ENCODE data around the gene SYT1. TPM values are rescaled to one million over a fixed set of nuclear protein-coding genes. Genes with fewer than 3 reads are reported as not detected.

SYT1 gene
- total and polyA plus RNA-seq, 2 donors (not counting 1 experiment from before 2014, with no cell fraction given) = 0.90 to 2.1 TPM

DNA sequence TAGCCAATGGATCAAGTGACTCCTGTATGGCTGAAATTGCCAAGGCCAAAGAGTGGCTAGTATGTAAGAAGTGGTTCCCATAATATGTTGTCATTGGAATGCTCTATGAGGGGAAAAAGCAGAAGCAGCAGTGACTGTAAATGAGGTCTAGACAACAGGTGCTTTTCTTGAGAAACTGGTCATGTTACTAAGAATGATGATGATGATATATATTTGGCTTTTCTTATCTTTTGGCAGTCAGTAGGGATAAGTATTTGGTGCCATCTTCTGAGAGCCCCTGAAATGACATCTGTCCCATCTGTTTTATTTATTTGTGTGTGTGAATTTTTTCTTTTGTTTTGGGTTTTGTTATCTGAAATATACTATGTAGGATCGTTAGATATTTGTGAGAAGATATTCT lies 141.7 kb downstream of the SYT1 start:
- peak; percentile 26 to 54 for DNase-seq (ENCODE audit: low read depth in 2 of 2)
- no peak overlapping the region for H3K9ac ChIP-seq (ENCODE audit: insufficient read depth, low read length)
- no peaks in the 10 kb centered on the region for H3K79me2 ChIP-seq (ENCODE audit: control insufficient read depth, insufficient read depth, low read length)
- H3K27ac ChIP-seq (ENCODE audit: insufficient read depth, low read length) = no peak overlapping the region
- no peaks in the 10 kb centered on the region for H3K4me1 ChIP-seq (ENCODE audit: control insufficient read depth, extremely low read depth, insufficient read depth, low read length)
- H2AFZ ChIP-seq (ENCODE audit: low read length) = no peak overlapping the region
- H4K20me1 ChIP-seq (ENCODE audit: control insufficient read depth, extremely low read depth, insufficient read depth, low read length) = no peaks in the 10 kb centered on the region
- TF ChIP-seq EZH2 (IDR thresholded peaks at IDR 0.05; ENCODE audit: low read length, missing control alignments) (no peak), CTCF (conservative IDR thresholded peaks at IDR 0.05 in 1 of 2, IDR thresholded peaks at IDR 0.05 in 1 of 2; ENCODE audit: low read depth in 1 of 2, low read length in 2 of 2) (peak in 1 of 2 donors; percentile 20)
- no peaks in the 10 kb centered on the region for H3K27me3 ChIP-seq (ENCODE audit: control insufficient read depth, insufficient read depth, low read length)
- H3K4me3 ChIP-seq (replicated peaks in 1 of 4; ENCODE audit: control extremely low read depth in 1 of 4, insufficient read depth in 1 of 4, low read depth in 3 of 4, low read length in 4 of 4) = no peak overlapping the region
- no peaks in the 10 kb centered on the region for H3K36me3 ChIP-seq (ENCODE audit: control insufficient read depth, insufficient read depth, low read length)
- H3K4me2 ChIP-seq (ENCODE audit: extremely low read depth, insufficient read depth, low read length) = no peak overlapping the region
- no peaks in the 10 kb centered on the region for H3K9me3 ChIP-seq (ENCODE audit: control insufficient read depth, insufficient read depth, low read depth, low read length)

DNA sequence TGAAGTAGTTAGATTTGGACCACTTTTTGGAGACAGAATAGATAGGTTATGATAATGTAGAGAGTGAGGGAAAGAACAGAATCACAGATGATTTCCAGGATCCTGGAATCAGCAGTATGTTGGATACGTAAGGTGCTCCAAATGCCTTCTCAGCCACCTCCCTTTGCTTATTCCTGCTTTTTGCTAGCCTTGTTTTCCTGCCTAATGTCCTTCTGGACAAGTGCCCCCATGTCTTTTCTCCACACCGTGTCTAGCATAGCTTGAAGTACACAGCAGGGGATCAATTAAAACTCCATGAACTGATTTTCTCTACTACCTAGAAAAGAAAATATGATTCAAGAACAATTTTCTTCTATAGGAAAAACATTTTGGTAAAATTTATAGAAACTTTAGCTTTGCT lies 144.0 kb downstream of the SYT1 start:
- TF ChIP-seq EZH2 (IDR thresholded peaks at IDR 0.05; ENCODE audit: low read length, missing control alignments) (no peak), CTCF (conservative IDR thresholded peaks at IDR 0.05 in 1 of 2, IDR thresholded peaks at IDR 0.05 in 1 of 2; ENCODE audit: low read depth in 1 of 2, low read length in 2 of 2) (no peak)
- Histone ChIP-seq H3K27me3 (ENCODE audit: control insufficient read depth, insufficient read depth, low read length) (no peaks in the 10 kb centered on the region), H3K9ac (ENCODE audit: insufficient read depth, low read length) (no peak overlapping the region), H3K79me2 (ENCODE audit: control insufficient read depth, insufficient read depth, low read length) (no peaks in the 10 kb centered on the region), H3K36me3 (ENCODE audit: control insufficient read depth, insufficient read depth, low read length) (no peaks in the 10 kb centered on the region), H3K27ac (ENCODE audit: insufficient read depth, low read length) (no peak overlapping the region), H3K4me3 (replicated peaks in 1 of 4; ENCODE audit: control extremely low read depth in 1 of 4, insufficient read depth in 1 of 4, low read depth in 3 of 4, low read length in 4 of 4) (no peak overlapping the region), H3K9me3 (ENCODE audit: control insufficient read depth, insufficient read depth, low read depth, low read length) (no peaks in the 10 kb centered on the region), H3K4me1 (ENCODE audit: control insufficient read depth, extremely low read depth, insufficient read depth, low read length) (no peaks in the 10 kb centered on the region), H2AFZ (ENCODE audit: low read length) (no peak overlapping the region), H4K20me1 (ENCODE audit: control insufficient read depth, extremely low read depth, insufficient read depth, low read length) (no peaks in the 10 kb centered on the region), H3K4me2 (ENCODE audit: extremely low read depth, insufficient read depth, low read length) (no peak overlapping the region)
- no peak for DNase-seq (ENCODE audit: low read depth in 2 of 2)

GRCh38 chr12:79012636-79013035 lies 148.1 kb downstream of the SYT1 start:
- Histone ChIP-seq H3K79me2 (ENCODE audit: control insufficient read depth, insufficient read depth, low read length) (no peaks in the 10 kb centered on the region), H3K4me2 (ENCODE audit: extremely low read depth, insufficient read depth, low read length) (no peak overlapping the region), H3K27ac (ENCODE audit: insufficient read depth, low read length) (no peak overlapping the region), H3K27me3 (ENCODE audit: control insufficient read depth, insufficient read depth, low read length) (no peaks in the 10 kb centered on the region), H3K9ac (ENCODE audit: insufficient read depth, low read length) (no peak overlapping the region), H3K4me1 (ENCODE audit: control insufficient read depth, extremely low read depth, insufficient read depth, low read length) (no peaks in the 10 kb centered on the region), H3K36me3 (ENCODE audit: control insufficient read depth, insufficient read depth, low read length) (no peaks in the 10 kb centered on the region), H2AFZ (ENCODE audit: low read length) (no peak overlapping the region), H3K4me3 (replicated peaks in 1 of 4; ENCODE audit: control extremely low read depth in 1 of 4, insufficient read depth in 1 of 4, low read depth in 3 of 4, low read length in 4 of 4) (no peak overlapping the region), H3K9me3 (ENCODE audit: control insufficient read depth, insufficient read depth, low read depth, low read length) (no peaks in the 10 kb centered on the region), H4K20me1 (ENCODE audit: control insufficient read depth, extremely low read depth, insufficient read depth, low read length) (no peaks in the 10 kb centered on the region)
- DNase-seq (ENCODE audit: low read depth in 2 of 2) = peak in 1 of 2 donors; percentile 60
- no peak for TF ChIP-seq EZH2 (IDR thresholded peaks at IDR 0.05; ENCODE audit: low read length, missing control alignments)
- no peak for TF ChIP-seq CTCF (conservative IDR thresholded peaks at IDR 0.05 in 1 of 2, IDR thresholded peaks at IDR 0.05 in 1 of 2; ENCODE audit: low read depth in 1 of 2, low read length in 2 of 2)
